GM12878 (cell line): ENCODE results near the gene LAMA2. TPM values are rescaled to one million over a fixed set of nuclear protein-coding genes. Genes with fewer than 3 reads are reported as not detected.
"Not testable (repeated sequence)": the region's sequence is repeated elsewhere in the genome, so short reads cannot be mapped to it uniquely, and the experiment has no call there.

Experiments
- ATAC-seq: fragments of 200-7000 bp; cut with Tn5 transposase; 3 replicates; pipeline ENCODE4 v1.9.1; 2020; ENCODE audit warnings: mild to moderate bottlenecking, moderate library complexity
- BruUV-seq: library from RNA; stranded (reverse); fragments of 400-500 nt; replicated peaks from 2 replicates; lab custom pipeline; 2021; lab: Mats Ljungman, UMichigan
- CTCF ChIA-PET: fragments of 300-600 bp; sonication (Branson Sonifier 250); formaldehyde crosslinking; extraction: SDS; loops from one replicate; lab custom pipeline; 2021; ENCODE audit warnings: inconsistent platforms; lab: Yijun Ruan, JAX
- POLR2A ChIA-PET: fragments of 350-600 bp; formaldehyde crosslinking; extraction: SDS; loops from one replicate; lab custom pipeline; 2021; ENCODE audit warnings: inconsistent platforms; lab: Charles Lee
- RAD21 ChIA-PET: fragments of 300-600 bp; sonication (Branson Sonifier 250); formaldehyde crosslinking; loops from one replicate; lab custom pipeline; 2023; ENCODE audit warnings: antibody characterized with exemption; ENCODE audit not compliant: unreplicated experiment; lab: Charles Lee
- SMC1A ChIA-PET: fragments of 300-600 bp; sonication (Branson Sonifier 250); formaldehyde crosslinking; loops from one replicate; lab custom pipeline; 2023; ENCODE audit not compliant: unreplicated experiment, uncharacterized antibody; lab: Charles Lee
- DNase-seq: peaks from one replicate; pipeline ENCODE4 v3.0.0-alpha.2; 2011; ENCODE audit warnings: low read depth, low spot score
- FAIRE-seq: peaks from 3 replicates; lab custom pipeline; 2011; peaks lifted over from hg19 to GRCh38; lab: Jason Lieb, UNC
- H2AFZ ChIP-seq: 2 replicates; pipeline ENCODE4 v1.6.0; 2011; ENCODE audit warnings: low read depth, low read length, control low read depth; ENCODE audit not compliant: control insufficient read depth
- H3K27ac ChIP-seq: 2 replicates; pipeline ENCODE4 v1.5.1; 2011; ENCODE audit warnings: control low read depth; ENCODE audit not compliant: control insufficient read depth, insufficient read depth
- H3K27me3 ChIP-seq, 2 experiments: replicated peaks in 1 of 2; 2 replicates each; pipeline versions ENCODE4 v1.6.0 to v1.6.1; 2011; ENCODE audit warnings: low read length in 1 of 2; ENCODE audit not compliant: control insufficient read depth in 2 of 2, insufficient read depth in 2 of 2
- H3K36me3 ChIP-seq, 2 experiments: 2 replicates each; pipeline ENCODE4 v1.5.1; 2011; ENCODE audit warnings: low read length in 1 of 2; ENCODE audit not compliant: control insufficient read depth in 2 of 2, insufficient read depth in 2 of 2
- H3K4me1 ChIP-seq: 2 replicates; pipeline ENCODE4 v1.6.1; 2011; ENCODE audit warnings: mild to moderate bottlenecking, low read length, moderate library complexity, mixed read lengths; ENCODE audit not compliant: control insufficient read depth, insufficient read depth
- H3K4me2 ChIP-seq: 2 replicates; pipeline ENCODE4 v1.6.0; 2011; ENCODE audit warnings: control low read depth; ENCODE audit not compliant: control insufficient read depth, insufficient read depth
- H3K4me3 ChIP-seq: fragments of 200-600 bp; sonication (generic); 2 replicates; pipeline ENCODE4 v1.5.1; 2016
- H3K79me2 ChIP-seq: 2 replicates; pipeline ENCODE4 v1.6.0; 2011; ENCODE audit warnings: low read length; ENCODE audit not compliant: control insufficient read depth, insufficient read depth
- H3K9ac ChIP-seq: 2 replicates; pipeline ENCODE4 v1.8.0; 2011; ENCODE audit warnings: low read length, control low read depth, mixed read lengths; ENCODE audit not compliant: control insufficient read depth, insufficient read depth
- H3K9me3 ChIP-seq: replicated peaks from 3 replicates; pipeline ENCODE4 v1.5.1; 2011; ENCODE audit warnings: mild to moderate bottlenecking, low read length; ENCODE audit not compliant: control insufficient read depth, insufficient read depth
- H4K20me1 ChIP-seq: 2 replicates; pipeline ENCODE4 v1.6.0; 2011; ENCODE audit not compliant: control insufficient read depth, insufficient read depth
- CBX3 ChIP-seq: fragments of 200-600 bp; sonication (generic); IDR thresholded peaks from 2 replicates; pipeline ENCODE4 v1.6.1; 2016; ENCODE audit warnings: low read depth, borderline replicate concordance
- CREB1 ChIP-seq: IDR thresholded peaks from 2 replicates; pipeline ENCODE4 v1.6.1; 2012; ENCODE audit warnings: low read depth, mild to moderate bottlenecking, inconsistent platforms
- CUX1 ChIP-seq: IDR thresholded peaks from 2 replicates; pipeline ENCODE4 v1.6.1; 2012; ENCODE audit warnings: improper control_type of control experiment, low read depth, low read length; ENCODE audit not compliant: insufficient replicate concordance
- NFYB ChIP-seq: IDR thresholded peaks from 2 replicates; pipeline ENCODE4 v1.6.1; 2011; ENCODE audit warnings: low read depth, mild to moderate bottlenecking, low read length, improper control_type of control experiment, moderate library complexity; ENCODE audit not compliant: insufficient read depth
- POLR2AphosphoS2 ChIP-seq: IDR thresholded peaks from 2 replicates; pipeline ENCODE4 v1.6.1; 2011; ENCODE audit warnings: low read depth, mild to moderate bottlenecking, low read length, improper control_type of control experiment, moderate library complexity
- ZNF274 ChIP-seq: IDR thresholded peaks from one replicate; pipeline ENCODE4 v1.8.0; 2011; ENCODE audit not compliant: insufficient read length, insufficient read depth
- ZNF622 ChIP-seq: fragments of 450-650 bp; IDR thresholded peaks from 2 replicates; pipeline ENCODE4 v1.6.1; 2017; ENCODE audit warnings: mild to moderate bottlenecking, inconsistent platforms
- WGBS: methylation state at CpG from one replicate; pipeline ENCODE4 v1.1.6; 2016; ENCODE audit warnings: low lambda C conversion rate; ENCODE audit not compliant: insufficient replicate concordance, insufficient coverage; ENCODE audit errors: missing lambda C conversion rate; 5-methylcytosine and 5-hydroxymethylcytosine counted together
- in situ Hi-C: fragments of 300-500 bp; cut with MboI; formaldehyde crosslinking; loops from 9 replicates; pipeline ENCODE4 v1.14.3; 2018; ENCODE audit warnings: mixed read lengths
- intact Hi-C: fragments of 100-400 bp; cut with micrococcal nuclease; formaldehyde crosslinking; loops from one replicate; pipeline ENCODE4 v1.14.2; 2022; ENCODE audit not compliant: unreplicated experiment
- polyA plus RNA-seq, 11 experiments: library from polyadenylated mRNA; depleted of rRNA in 4 of 11; unstranded in 6 of 11; stranded (reverse) in 5 of 11; fragments of >200 nt; fragmentation: Nextera tagmentation in 4 of 11; fragmentation: Illumina TruSeq in 1 of 11; extraction: Ambion mirVana in 4 of 11; extraction: Trizol in 1 of 11; gene quantifications; 1 replicate in 1 of 11; 2 replicates in 10 of 11; pipeline versions ENCODE4 v1.2.1 to v1.2.3, GENCODE V29; 2011 to 2016; ENCODE audit warnings: inconsistent platforms in 2 of 11, missing spikeins in 2 of 11, low read depth in 1 of 11
- total RNA-seq, 4 experiments: library from RNA; depleted of rRNA in 3 of 4; stranded (reverse); fragments of >200 nt in 3 of 4; fragmentation: Illumina TruSeq in 1 of 4; extraction: Trizol in 1 of 4; gene quantifications; 2 replicates each; pipeline versions ENCODE4 v1.2.1 to v1.2.3, GENCODE V29; 2013 to 2021

Gene LAMA2
- total and polyA plus RNA-seq, 10 of the 15 experiments (the other 5 are each of a cell fraction or from before 2014, with no cell fraction given), result 0.04 to 2.0 (median 0.37) TPM; not detected in 1

GRCh38 chr6:129153257-129153656 is 270.3 kb downstream of the LAMA2 start:
- POLR2A ChIA-PET, result no interaction called here
- no peaks in the 10 kb centered on the region for H3K27me3 ChIP-seq

DNA sequence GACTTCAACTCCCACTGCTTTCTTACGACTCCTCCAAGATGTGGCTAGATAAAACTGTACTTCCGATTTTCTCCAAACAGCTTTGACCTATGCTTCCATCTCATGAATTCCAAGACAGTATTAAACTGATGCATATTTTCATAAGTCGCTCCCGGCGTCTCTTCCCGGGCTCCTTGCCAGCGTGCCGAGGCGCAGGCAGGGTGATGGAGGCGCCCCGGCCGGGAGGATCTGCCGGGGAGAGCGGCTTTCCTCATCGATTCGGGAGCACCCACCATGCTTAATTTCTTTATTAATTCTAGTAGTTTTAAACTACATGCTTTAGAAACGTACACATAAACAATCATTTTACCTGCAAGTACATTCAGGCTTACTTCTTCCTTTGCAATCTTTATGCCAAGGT is 276.3 kb downstream of the LAMA2 start:
- DNase-seq, H4K20me1 ChIP-seq, H3K27ac ChIP-seq, H3K9ac ChIP-seq, H3K79me2 ChIP-seq, H3K4me2 ChIP-seq, H3K27me3 ChIP-seq, H3K36me3 ChIP-seq, ATAC-seq, intact Hi-C loops, in situ Hi-C loops, H3K9me3 ChIP-seq, RAD21 ChIA-PET, H3K4me3 ChIP-seq, FAIRE-seq, CTCF ChIA-PET, H3K4me1 ChIP-seq, H2AFZ ChIP-seq, BruUV-seq: not testable (repeated sequence)
- POLR2A ChIA-PET, result interaction anchor here (0.8 kb wide), 1 partner anchor 29 kb away, joined by 3 read pairs; no protein-coding TSS in a partner anchor
- WGBS, result 70% methylated on average over 17 of the region's 17 CpGs
- SMC1A ChIA-PET, result interaction anchor here (1.1 kb wide), 1 partner anchor 10 kb away, joined by 3 read pairs; no protein-coding TSS in a partner anchor

More at GRCh38 chr6:129153257-129153656, 270.3 kb downstream of the LAMA2 start:
- no TSS peak for BruUV-seq
- WGBS, result 25% methylated on average over 4 of the region's 4 CpGs
- in situ Hi-C loops (no loop called here), intact Hi-C loops (no loop called here)
- Histone ChIP-seq H3K4me3 (no peak overlapping the region), H3K36me3 (no peaks in the 10 kb centered on the region), H3K9ac (no peak overlapping the region), H3K9me3 (no peaks in the 10 kb centered on the region), H2AFZ (no peak overlapping the region), H3K4me2 (no peak overlapping the region), H4K20me1 (no peaks in the 10 kb centered on the region), H3K79me2 (no peaks in the 10 kb centered on the region), H3K27ac (no peak overlapping the region), H3K4me1 (no peaks in the 10 kb centered on the region)
- FAIRE-seq (no peak), DNase-seq (no peak), ATAC-seq (no peak)
- CTCF ChIA-PET, result no interaction called here
- RAD21 ChIA-PET, result no interaction called here
- SMC1A ChIA-PET, result no interaction called here
- TF ChIP-seq CREB1 (no peak), NFYB (no peak), CUX1 (no peak), POLR2AphosphoS2 (no peak), ZNF622 (no peak), CBX3 (no peak), ZNF274 (no peak)
